ENCODE data around the gene COX7A2. TPM values are rescaled to one million over a fixed set of nuclear protein-coding genes. Genes with fewer than 3 reads are reported as not detected.

COX7A2 gene
- total RNA-seq, 6 experiments from 2014 or later: 473 to 536 (median 489) TPM

DNA sequence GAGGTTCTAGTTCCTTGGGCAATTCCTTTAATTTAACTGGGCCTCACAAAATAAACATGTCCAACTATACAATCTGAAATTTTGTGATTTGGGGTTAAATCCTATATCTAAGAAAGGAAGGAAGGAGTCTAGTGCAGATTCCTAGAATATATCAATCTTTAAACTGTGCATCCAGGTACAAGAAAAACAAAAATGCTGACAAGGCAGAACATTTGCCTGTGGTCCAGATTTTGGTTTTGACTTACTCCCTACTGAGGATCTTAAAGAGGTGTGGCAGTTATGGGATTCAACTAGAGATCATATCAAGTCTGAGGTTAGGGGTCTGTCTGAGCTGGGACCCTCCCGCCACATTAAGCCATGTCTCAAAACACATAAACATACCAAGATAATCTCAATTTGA, 17.7 kb upstream of the COX7A2 start:
- TF ChIP-seq CTCF (IDR thresholded peaks at IDR 0.05): no peak
- DNase-seq: no peak
- H3K4me1 Mint-ChIP-seq (ENCODE audit: low read depth): peaks cover 12% of the 10 kb centered on the region
- H3K27me3 Mint-ChIP-seq (ENCODE audit: insufficient read depth): no peaks in the 10 kb centered on the region
- no peak overlapping the region for H3K27ac Mint-ChIP-seq
- no peak overlapping the region for H3K4me3 Mint-ChIP-seq
- peaks cover 12% of the 10 kb centered on the region; the same call in 1 of the 2 replicates for H3K36me3 Mint-ChIP-seq (ENCODE audit: low read depth)
- no peaks in the 10 kb centered on the region for H3K9me3 Mint-ChIP-seq

GRCh38 chr6:75257343-75258087, 13.9 kb upstream of the COX7A2 start:
- Mint-ChIP-seq H3K27ac (no peak overlapping the region), H3K36me3 (ENCODE audit: low read depth) (peaks cover 12% of the 10 kb centered on the region; the same call in 1 of the 2 replicates), H3K4me1 (ENCODE audit: low read depth) (no peaks in the 10 kb centered on the region), H3K27me3 (ENCODE audit: insufficient read depth) (no peaks in the 10 kb centered on the region; the same call in 1 of the 2 replicates), H3K4me3 (no peak overlapping the region), H3K9me3 (no peaks in the 10 kb centered on the region)
- no peak for TF ChIP-seq CTCF (IDR thresholded peaks at IDR 0.05)
- no peak for DNase-seq

DNA sequence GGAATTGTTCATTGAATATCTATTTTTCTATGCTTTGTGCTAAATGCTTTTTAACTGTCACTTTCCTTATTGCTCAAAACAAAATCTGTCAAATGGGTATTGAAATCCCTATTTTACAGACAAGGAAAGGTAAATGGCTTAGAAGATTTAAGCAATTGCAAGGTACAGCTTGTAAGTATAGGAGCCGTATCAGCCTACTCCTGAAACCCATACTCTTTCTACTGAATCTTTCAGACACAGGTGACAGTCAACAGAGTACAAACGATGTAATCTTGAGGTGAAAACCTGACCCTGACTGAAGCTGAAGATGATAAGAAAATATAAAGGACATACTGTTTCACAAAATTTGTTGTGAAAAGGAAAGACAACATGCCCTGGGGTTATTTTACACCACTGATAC, 7.0 kb upstream of the COX7A2 start:
- no peak for DNase-seq
- peaks cover 9% of the 10 kb centered on the region for H3K4me1 Mint-ChIP-seq (ENCODE audit: low read depth)
- peaks cover 8% of the 10 kb centered on the region for H3K36me3 Mint-ChIP-seq (ENCODE audit: low read depth)
- H3K27me3 Mint-ChIP-seq (ENCODE audit: insufficient read depth): no peaks in the 10 kb centered on the region; the same call in 1 of the 2 replicates
- no peak for TF ChIP-seq CTCF (IDR thresholded peaks at IDR 0.05)
- no peaks in the 10 kb centered on the region for H3K9me3 Mint-ChIP-seq
- no peak overlapping the region for H3K4me3 Mint-ChIP-seq
- no peak overlapping the region for H3K27ac Mint-ChIP-seq

- Mint-ChIP-seq H3K27me3 (ENCODE audit: insufficient read depth) (no peaks in the 10 kb centered on the region; the same call in 1 of the 2 replicates), H3K4me3 (no peak overlapping the region), H3K4me1 (ENCODE audit: low read depth) (peaks cover 15% of the 10 kb centered on the region), H3K27ac (no peak overlapping the region), H3K36me3 (ENCODE audit: low read depth) (peaks cover 8% of the 10 kb centered on the region), H3K9me3 (no peaks in the 10 kb centered on the region)
- TF ChIP-seq CTCF (IDR thresholded peaks at IDR 0.05): no peak
- no peak for DNase-seq
Observed at GRCh38 chr6:75249837-75250236, 6.2 kb upstream of the COX7A2 start.

GRCh38 chr6:75246386-75246785, 2.8 kb upstream of the COX7A2 start:
- Mint-ChIP-seq H3K4me1 (ENCODE audit: low read depth) (peaks cover 27% of the 10 kb centered on the region), H3K27ac (no peak overlapping the region; the same call in 1 of the 2 replicates), H3K27me3 (ENCODE audit: insufficient read depth) (peaks cover 4% of the 10 kb centered on the region; the same call in 1 of the 2 replicates), H3K36me3 (ENCODE audit: low read depth) (peaks cover 8% of the 10 kb centered on the region), H3K9me3 (no peaks in the 10 kb centered on the region), H3K4me3 (no peak overlapping the region)
- no peak for TF ChIP-seq CTCF (IDR thresholded peaks at IDR 0.05)
- DNase-seq: no peak
